Stimulated activated CD8-positive, alpha-beta memory T cell treated with anti-CD3 and anti-CD28 coated beads, Interleukin-12 subunit alpha, Interleukin-12 subunit beta, amount 100 ng/mL, for 1 hour (primary cell): Measurements from ENCODE around the gene ENO3.
A peak's percentile ranks its signal among the peaks of the same experiment; 100 is the strongest.

ENCODE experiments used
- DNase-seq: peaks from one replicate; pipeline ENCODE4 v3.0.0-alpha.2; 2020; ENCODE audit warnings: low read depth

ENO3 gene

GRCh38 chr17:4950075-4950745 is 709 bp upstream of the ENO3 start:
- no peak for DNase-seq

GRCh38 chr17:4951486-4951885 is 567 bp downstream of the ENO3 start:
- no peak for DNase-seq

GRCh38 chr17:4953451-4953961 is 2.6 kb downstream of the ENO3 start:
- DNase-seq: no peak

- DNase-seq: no peak
These were observed 4.2 kb downstream of the ENO3 start for GRCh38 chr17:4955091-4955490.

- DNase-seq: no peak
These were observed 5.7 kb downstream of the ENO3 start for GRCh38 chr17:4956493-4957061.

GRCh38 chr17:4958102-4958501 is 7.2 kb downstream of the ENO3 start:
- DNase-seq: no peak

- no peak for DNase-seq
These were observed 8.5 kb downstream of the ENO3 start for GRCh38 chr17:4959261-4959965.

- DNase-seq: no peak
These were observed 9.5 kb downstream of the ENO3 start for GRCh38 chr17:4960279-4960922.

- DNase-seq: no peak
These were observed 14.5 kb downstream of the ENO3 start for GRCh38 chr17:4965311-4965986.

GRCh38 chr17:4966844-4967538 is 16.1 kb downstream of the ENO3 start:
- peak; percentile 90 for DNase-seq

GRCh38 chr17:4967539-4968485 is 16.9 kb downstream of the ENO3 start, which contains the start of gene SPAG7:
Gene SPAG7, minus strand, starts transcription at chr17:4967817. Its CDS starts 13 bp downstream, at chr17:4967804.
- DNase-seq: peak; percentile 85

GRCh38 chr17:4968486-4969046 is 17.6 kb downstream of the ENO3 start:
- DNase-seq: no peak

GRCh38 chr17:4969047-4969550 is 18.2 kb downstream of the ENO3 start:
- no peak for DNase-seq

GRCh38 chr17:4969551-4970173 is 18.7 kb downstream of the ENO3 start:
- DNase-seq: no peak

GRCh38 chr17:4970273-4970672 is 19.4 kb downstream of the ENO3 start:
- DNase-seq: no peak

- no peak for DNase-seq
These were observed 20.9 kb downstream of the ENO3 start for GRCh38 chr17:4971826-4972225.

- DNase-seq: no peak
These were observed 21.4 kb downstream of the ENO3 start for GRCh38 chr17:4972322-4972721.

GRCh38 chr17:4972752-4973151 is 21.8 kb downstream of the ENO3 start:
- no peak for DNase-seq
